ELR (cell line): ENCODE results near the gene IRF2BPL.

Source experiments
- DNase-seq: peaks from one replicate; pipeline ENCODE4 v3.0.0-alpha.2; 2015; ENCODE audit warnings: low read depth

The IRF2BPL gene

GRCh38 chr14:77028384-77029231, at the start of gene IRF2BPL:
Gene IRF2BPL, minus strand, starts transcription at chr14:77028708. Its CDS starts 916 bp downstream, at chr14:77027792.
- peak; percentile 97 for DNase-seq

DNA sequence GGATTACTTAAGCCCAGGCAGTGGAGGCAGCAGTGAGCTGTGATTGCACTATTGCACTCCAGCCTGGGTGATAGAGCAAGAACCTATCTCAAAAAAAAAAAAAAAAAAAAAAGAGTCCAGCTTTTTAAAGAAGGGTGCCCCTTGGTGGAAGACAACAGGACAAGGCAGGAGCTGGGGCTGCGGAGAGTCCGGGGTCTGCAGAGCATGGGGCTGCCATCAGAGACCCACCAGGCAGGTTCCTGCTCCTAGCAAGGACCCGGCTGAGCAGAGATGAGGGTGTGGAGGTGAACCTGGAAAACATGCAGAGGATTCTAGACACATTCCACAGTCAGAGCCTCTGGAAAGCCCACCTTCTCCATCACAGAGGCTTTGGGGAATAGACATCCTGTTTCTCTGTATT, 48.5 kb upstream of the IRF2BPL start:
- DNase-seq = no peak

- no peak for DNase-seq
These were observed 47.7 kb upstream of the IRF2BPL start for GRCh38 chr14:77076113-77076631.

DNA sequence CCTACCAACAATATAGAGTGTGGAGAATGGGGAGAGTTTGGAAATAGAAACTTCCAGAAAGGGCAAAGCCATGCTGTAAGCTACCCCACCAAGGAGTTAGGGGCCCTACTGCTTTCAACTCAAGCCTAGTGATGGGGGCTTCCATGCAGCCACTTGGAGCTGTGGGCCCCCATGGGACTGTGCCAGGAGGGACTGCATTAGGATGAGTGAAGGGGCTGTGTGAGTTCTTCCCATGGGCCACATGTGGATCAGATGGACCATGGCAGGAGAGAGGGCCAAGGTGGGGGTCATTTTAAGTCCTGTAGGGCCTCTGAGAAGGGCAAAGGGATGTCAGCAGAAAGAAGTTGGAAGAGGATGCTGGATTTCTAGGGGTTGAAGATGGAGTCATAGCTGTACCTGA, 46.5 kb upstream of the IRF2BPL start:
- DNase-seq = no peak

GRCh38 chr14:77071938-77072388, 43.5 kb upstream of the IRF2BPL start:
- DNase-seq = peak; percentile 65

DNA sequence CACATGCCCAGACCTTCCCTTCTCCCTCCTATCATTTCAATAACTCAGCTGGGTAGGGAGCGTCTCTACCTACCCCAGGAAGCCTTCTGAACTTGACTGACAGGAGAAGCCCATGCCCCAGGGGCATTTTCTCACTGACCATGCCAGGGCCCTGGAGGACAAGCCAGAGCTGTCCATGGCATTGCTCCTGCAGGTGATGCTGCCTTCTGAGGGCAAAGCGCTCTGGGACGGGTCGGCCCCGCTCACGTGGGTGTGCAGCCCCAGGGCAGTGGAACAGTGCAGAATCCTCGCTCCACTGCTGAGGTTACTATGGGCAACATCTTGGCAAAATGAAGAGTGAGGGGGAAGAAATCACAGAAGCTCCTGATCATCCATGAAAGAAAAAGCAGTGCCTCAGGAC, 41.0 kb upstream of the IRF2BPL start:
- no peak for DNase-seq

DNA sequence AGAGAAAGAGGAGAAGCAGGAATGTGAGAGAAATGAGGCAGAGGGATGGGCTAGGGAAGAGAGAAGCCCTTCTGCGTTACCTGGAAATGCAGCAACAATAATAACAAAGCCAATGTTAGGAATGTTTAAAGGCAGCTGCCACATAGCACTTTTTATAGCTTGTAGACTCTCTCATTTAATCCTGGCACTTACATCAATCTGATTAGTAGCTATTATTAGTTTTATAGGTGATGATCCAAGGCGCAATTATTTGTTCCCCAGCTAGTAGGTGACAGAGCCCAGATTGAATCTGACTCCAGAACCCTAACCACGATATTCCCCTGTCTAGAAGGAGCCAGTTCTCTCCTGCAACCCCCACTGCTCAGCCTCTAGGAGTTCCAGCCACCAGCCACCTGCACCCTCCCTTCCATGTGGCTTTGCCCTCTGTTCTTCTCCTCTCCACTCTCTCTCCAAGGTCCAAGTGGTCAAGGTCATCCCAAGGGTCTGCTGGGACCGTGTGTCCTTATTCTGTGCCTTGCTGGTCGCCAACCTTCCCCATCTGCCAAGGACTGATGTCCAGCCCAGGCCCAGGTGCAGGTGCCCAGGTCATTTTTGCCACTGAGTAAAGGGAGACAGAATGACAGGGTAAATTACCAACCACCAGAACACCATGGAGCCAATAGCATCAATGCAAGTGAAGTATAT, 40.2 kb upstream of the IRF2BPL start:
- no peak for DNase-seq

DNA sequence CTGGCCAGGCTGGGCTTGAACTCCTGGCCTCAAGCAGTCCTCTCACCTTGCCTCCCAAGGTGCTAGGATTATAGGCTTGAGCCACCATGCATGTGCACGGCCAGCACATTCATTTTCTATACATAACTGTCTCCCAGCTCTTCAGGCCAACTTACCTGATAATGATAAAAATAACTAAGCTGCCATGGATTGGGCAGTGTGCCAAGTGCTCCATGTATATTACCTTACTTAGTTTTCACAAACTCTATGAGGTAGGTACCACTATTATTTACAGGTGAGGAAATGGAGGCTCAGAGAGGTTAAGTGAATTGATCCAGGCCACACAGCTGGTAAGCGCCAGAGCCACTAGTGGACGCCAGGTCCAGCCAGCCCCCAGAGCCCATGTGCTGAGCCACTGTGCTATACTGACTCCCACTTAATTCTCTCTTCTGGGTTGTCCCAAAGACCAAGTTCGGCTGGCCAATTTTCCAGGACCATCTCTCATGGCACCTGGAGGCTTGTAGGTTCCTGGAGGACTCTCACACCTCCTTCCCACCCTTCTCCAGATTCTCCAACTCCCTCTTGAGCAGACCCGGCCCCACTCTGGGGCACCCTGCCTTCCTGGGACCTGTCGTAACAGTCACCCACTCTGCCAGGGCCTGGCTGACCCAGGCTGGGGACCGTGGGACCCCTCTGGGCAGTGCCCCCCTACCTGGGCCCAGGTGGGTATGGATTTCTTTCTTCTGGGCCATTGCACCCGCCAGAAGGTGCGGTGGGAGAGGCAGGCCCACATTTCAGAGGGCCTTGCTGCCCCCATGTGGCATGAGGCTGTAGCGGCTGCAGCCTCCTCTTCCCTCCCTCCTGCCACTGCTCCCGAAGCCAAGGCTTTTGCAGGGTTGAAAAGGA, 39.4 kb upstream of the IRF2BPL start:
- peak; percentile 74 for DNase-seq

- no peak for DNase-seq
These were observed 38.2 kb upstream of the IRF2BPL start for GRCh38 chr14:77066578-77067172.

DNA sequence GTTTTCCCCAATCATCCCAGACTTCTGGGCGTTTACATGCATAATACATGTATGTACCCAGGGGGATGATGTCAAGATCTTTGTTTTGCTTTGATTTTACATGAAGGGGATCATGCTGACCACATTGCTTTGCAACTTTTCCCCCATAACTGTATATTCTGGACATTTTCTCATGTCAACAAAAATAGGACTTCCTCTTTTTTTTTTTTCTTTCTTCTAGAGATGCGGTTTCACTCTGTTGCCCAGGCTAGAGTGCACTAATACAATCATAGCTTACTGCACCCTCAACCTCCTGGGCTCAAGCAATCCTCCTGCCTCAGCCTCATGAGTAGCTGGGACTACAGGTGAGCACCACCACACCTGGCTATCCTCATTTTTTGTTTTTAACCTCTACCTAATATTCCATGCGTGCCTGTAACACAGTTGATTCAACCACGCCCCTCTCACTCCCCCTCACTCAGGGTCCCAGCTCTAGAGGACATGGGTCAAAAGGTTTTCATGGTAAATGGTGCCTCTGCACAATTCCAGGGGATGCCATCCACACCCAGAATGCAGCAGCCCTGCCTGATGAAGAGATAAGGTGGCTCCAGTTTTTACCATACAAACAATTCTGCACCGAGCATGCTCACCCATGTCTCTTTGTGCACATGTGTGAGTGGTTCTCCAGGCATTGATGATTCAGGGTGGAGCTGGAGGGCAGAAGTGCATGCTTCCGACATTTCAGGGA, 37.5 kb upstream of the IRF2BPL start:
- no peak for DNase-seq

DNA sequence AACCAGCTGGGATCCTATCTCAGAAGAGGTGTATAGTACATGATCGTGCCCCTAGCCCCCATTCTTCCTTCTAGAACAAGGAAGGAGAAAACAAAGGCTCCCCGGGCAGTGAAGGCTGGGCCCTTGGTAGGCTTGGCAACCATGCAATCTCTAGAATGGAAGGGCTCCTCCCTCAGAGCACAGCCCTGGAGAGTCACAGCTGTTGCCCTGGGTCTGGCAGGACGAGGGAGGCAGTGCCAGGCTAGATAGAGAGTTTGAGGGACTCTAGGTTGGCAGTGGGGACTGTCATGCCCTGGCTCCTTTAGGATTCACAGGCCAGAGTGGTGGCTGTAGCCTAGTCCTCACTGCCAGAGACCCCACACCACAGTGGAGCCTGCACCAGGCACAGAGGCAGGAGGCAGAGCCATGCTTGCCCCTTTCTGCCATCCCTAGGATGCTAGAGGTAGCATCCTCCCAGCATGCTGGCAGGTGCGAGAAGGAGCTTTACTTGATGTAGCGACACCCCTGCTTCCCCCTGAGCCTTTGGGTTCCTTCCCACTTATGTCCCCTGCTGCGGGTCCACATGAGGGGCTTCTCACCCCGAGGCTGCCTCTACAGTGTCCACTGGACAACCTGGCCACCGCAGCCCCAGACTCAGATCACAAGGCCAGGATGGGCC, 36.1 kb upstream of the IRF2BPL start:
- DNase-seq = no peak

GRCh38 chr14:77063571-77064171, 35.2 kb upstream of the IRF2BPL start:
- DNase-seq = no peak

DNA sequence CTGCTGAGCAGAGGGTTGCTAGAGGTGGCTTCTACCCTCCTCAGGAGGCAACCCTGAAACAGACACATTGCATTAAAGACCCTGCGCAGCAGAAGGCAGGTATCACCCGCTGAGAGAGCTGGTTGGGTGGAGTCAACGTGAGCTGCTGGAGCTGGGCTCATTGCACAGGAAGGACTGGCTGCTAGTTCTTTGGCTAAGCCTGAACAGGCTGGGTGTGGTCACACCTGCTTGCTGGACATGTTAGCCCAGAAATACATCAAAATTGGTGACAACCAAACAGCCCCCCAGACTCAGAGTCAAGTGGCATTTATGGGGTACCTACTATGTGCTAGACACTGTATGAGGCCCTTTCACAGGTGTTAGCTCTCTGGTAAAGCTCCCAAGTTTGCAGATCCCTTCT, 33.8 kb upstream of the IRF2BPL start:
- DNase-seq = no peak

DNA sequence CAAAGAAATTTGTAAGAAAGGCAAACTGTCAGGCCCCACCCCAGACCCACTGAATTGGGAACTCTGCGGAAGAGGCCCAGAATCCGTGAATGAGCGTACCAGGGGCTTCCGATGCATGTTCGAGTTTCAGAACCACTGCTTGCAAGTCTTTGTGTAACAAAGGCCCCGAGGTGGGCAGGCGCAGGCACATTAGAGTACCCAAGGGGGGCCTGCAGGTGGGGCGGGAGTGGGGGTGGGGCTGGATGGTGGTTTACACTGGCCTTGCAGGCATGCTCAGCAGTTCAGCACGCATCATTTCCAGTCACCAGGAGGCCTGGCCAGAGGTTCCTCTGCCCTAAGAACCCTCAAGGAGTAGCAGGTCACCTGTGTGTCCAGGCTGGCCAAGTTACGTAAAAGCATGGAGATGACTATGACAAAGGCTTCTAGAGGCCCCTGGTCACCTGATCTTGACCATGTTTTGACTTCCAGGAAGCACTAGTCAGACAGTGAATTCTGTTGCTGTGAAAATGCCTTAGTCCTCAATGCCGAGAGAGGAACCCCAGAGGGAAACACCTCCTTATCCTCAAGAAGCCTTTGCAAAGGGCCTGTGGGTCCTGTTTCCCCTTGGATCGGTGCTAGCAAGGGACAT, 33.2 kb upstream of the IRF2BPL start:
- DNase-seq = no peak

DNA sequence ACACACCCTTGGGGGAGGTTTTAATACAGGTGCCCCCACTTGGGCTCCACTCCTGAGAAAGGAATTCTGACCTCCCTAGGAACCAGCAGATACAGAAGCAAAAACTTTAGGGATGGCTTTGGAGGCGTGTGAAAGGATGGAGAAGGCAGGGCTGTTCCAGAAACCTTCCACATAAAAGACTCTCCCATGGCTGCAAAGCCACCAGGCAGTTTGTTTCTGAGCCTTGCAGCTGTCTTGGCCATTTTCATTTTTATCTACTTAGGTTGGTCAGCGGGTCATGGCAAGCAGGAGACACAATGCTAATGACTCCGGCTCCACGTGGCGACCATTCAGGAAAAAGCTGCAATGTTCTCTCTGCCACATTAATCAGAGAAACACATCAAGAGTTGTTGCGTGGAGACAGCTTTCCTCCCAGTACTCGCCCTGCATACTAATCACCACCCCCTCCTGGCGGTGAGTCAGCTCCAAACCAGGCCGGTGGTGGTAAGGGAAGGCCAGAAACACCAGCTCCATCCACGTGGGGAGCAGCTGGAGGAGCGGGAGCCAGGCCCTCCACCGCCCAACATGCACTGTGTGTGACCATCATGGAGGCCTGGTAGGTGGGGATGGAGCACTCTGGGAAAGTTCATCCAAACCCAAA, 30.9 kb upstream of the IRF2BPL start:
- DNase-seq = peak; percentile 93

DNA sequence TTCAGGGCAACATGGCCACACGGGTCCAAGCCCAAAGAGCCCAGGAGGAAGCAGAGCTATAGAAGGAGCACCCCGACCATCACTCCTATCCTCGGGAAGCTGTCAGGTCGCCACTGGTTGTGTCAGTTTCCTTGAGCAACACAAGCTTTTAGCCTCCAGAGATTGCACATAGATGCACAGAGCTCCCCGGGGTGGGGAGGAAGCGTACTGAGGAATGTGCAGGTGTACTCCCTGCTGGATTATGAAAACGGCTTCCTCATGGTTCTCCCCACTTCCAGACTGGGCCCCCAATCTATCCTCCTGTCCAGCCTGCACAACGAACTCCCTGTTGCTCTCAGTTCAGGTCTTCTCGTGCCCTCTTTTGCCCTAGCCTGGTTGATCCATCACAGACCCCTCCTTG, 30.3 kb upstream of the IRF2BPL start:
- no peak for DNase-seq

DNA sequence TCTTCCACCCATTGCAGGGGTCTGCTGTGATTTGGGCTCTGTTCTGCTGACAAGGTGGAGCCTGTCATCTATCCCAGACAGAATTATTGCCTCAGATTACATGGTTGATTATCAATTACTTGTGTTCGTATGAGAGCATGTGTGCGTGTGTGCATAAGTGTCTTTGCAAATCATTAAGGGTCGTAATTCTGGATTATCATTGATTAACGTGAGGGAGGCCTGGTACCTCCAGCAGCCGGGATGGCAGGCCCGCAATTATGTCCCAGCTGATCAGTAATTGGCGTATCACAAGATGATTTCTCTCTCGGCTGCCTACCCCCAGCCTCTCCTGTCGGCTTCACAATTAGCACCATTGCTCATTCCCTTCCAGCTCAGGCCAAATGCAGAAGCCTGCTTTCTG, 29.6 kb upstream of the IRF2BPL start:
- no peak for DNase-seq

DNA sequence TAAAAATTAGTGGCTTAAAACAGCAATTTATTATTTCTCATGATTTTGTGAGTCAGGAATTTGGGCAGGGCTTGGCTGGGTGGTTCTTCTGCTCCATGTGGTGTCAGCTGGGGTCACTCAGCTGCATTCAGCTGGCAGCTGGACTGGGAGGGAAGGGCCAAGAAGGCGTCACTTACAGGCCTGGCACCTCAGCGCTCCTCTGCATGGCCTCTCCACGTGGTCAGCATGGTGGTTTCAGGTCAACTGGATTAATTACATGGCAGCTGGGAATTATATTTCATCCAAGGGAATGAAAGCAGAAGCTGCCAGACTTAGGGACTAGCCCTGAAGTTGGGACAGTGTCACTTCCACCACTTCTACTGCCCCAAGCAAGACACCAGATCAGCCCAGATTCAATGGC, 27.5 kb upstream of the IRF2BPL start:
- DNase-seq = no peak

- no peak for DNase-seq
These were observed 26.8 kb upstream of the IRF2BPL start for GRCh38 chr14:77055306-77055705.
